ENCODE measurements around the gene EDC3. TPM values are rescaled to one million over a fixed set of nuclear protein-coding genes. Genes with fewer than 3 reads are reported as not detected.

EDC3 gene, protein sequence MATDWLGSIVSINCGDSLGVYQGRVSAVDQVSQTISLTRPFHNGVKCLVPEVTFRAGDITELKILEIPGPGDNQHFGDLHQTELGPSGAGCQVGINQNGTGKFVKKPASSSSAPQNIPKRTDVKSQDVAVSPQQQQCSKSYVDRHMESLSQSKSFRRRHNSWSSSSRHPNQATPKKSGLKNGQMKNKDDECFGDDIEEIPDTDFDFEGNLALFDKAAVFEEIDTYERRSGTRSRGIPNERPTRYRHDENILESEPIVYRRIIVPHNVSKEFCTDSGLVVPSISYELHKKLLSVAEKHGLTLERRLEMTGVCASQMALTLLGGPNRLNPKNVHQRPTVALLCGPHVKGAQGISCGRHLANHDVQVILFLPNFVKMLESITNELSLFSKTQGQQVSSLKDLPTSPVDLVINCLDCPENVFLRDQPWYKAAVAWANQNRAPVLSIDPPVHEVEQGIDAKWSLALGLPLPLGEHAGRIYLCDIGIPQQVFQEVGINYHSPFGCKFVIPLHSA
- total RNA-seq (2012; rRNA removed): 16.7 and 16.8 TPM in 2 replicates
- 36.7 and 38.0 TPM in 2 replicates for polyA plus RNA-seq (2012; rRNA removed)
- 16.6 and 19.1 TPM in 2 replicates for polyA plus RNA-seq (2012; cell fraction: cytosol; rRNA removed)
- polyA plus RNA-seq (2012; cell fraction: nucleus; rRNA removed; ENCODE audit: low replicate concordance): 58.0 and 58.3 TPM in 2 replicates
- percentile 75 among the genes with signal in this experiment for Bru-seq, nascent RNA
- BruChase-seq, experiment 1, labeled RNA remaining after a 6-hour chase: percentile 77 among the genes with signal in this experiment
- percentile 76 among the genes with signal in this experiment for BruChase-seq, experiment 2, labeled RNA remaining after a 2-hour chase
- long read RNA-seq, transcript EDC3-201 (7 exons, 3,763 nt): major isoform, 9 of 36 reads
- long read RNA-seq, partial matches to known transcripts: 8 of 36 reads
- long read RNA-seq, other reads (novel, unspliced or antisense): 15 of 36 reads

DNA sequence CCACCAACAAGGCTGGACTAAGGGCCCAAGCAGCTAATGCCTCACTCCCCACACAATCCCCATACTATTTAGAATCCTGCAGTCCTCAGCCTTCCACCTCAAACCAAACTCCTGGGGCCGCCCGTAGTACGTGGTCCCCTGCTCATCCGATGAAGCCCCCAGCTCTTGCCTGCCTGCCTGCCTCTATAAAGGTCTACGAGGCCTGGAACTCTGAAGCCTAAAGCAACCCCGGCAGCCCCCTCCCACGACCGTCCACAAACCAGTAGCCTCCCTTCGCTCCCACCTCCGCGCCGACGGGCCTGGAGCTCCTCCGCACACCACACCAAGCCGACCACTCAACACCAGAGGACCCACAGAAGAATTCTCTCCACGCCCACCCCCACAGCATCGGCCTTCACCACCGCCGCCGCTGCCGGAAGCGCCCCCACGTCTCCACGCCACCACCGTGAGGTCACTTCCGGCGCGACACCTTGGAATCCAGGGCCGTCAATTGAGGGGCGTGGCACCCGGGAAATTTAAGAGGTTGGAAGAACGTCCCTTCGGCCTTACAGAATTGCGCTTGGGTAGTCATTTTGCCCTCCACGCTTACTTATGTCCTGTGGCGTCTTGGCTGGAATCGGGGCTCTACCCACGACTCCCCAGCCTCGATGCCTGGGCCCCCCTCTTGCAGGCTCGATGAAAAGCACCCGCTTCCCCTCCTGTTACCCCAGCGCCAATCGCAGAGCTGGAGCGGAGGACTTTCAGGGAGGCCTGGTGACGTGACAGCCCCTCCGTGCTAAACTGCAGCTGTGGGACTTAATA is at the start of gene EDC3:
TSS of gene EDC3 (minus strand) at position 428 of the 801 bp plus-strand sequence. CDS start 20,900 bp downstream, outside the sequence.
- in situ Hi-C loops (cut with MboI; ENCODE audit: low sequenced_read_pairs) (no loop called here), dilution Hi-C loops (cut with HindIII; ENCODE audit: low sequenced_read_pairs, unreplicated experiment) (no loop called here), intact Hi-C loops (cut with micrococcal nuclease) (loop anchor here (10.0 kb wide), 1 partner anchor 59 kb away; no protein-coding TSS in a partner anchor)
- WGBS, 2 experiments (ENCODE audit: extremely low coverage in 2 of 2, insufficient read length in 1 of 2): 0% methylated on average over 18 of the region's 46 CpGs; no CpG with 5 or more reads in 1 of the 2 experiments
- Histone ChIP-seq H2AK5ac (ENCODE audit: low read depth, low read length) (peak within 1 kb of the TSS; percentile 90), H3K18ac (ENCODE audit: low read depth, low read length) (peak within 1 kb of the TSS; percentile 38; the same call in 1 of the 2 replicates), H3K56ac (ENCODE audit: extremely low read depth, insufficient read depth, low read length) (peak within 1 kb of the TSS; percentile 86), H2BK15ac (ENCODE audit: low read depth, low read length) (no peak within 1 kb of the TSS), H3K4ac (ENCODE audit: low read depth, low read length) (peak within 1 kb of the TSS; percentile 92), H3K9me1 (ENCODE audit: insufficient read depth, low read length) (0 out of 2 replicates have a peak, but pooled peaks cover 4% of the 10 kb centered on the region), H3K79me1 (ENCODE audit: low read depth in 1 of 2, low read length in 2 of 2) (peaks cover 17 to 46% of the 10 kb centered on the region in 2 experiments), H4K91ac (ENCODE audit: insufficient read depth, low read depth, low read length) (peak within 1 kb of the TSS; percentile 91), H3K4me2 (ENCODE audit: low read depth, low read length) (peak within 1 kb of the TSS; percentile 97), H4K8ac (ENCODE audit: low read depth in 2 of 2, low read length in 2 of 2) (peak within 1 kb of the TSS; percentile 98 to 100), H3K4me1 (ENCODE audit: control insufficient read depth, insufficient read depth, low read length) (peaks cover 2% of the 10 kb centered on the region), H3K23ac (ENCODE audit: low read depth, low read length) (peak within 1 kb of the TSS; percentile 13; the same call in 1 of the 2 replicates), H3K27ac (ENCODE audit: insufficient read depth, low read length) (peak within 1 kb of the TSS; percentile 89), H2AK9ac (replicated peaks; ENCODE audit: low read depth, low read length, poor library complexity) (peak within 1 kb of the TSS; percentile 98), H3K4me3 (ENCODE audit: insufficient read depth, low read depth, low read length) (peak within 1 kb of the TSS; percentile 85), H2BK5ac (ENCODE audit: low read depth, low read length, poor library complexity, severe bottlenecking) (peak within 1 kb of the TSS; percentile 67), H3K9ac (ENCODE audit: low read depth, low read length) (peak within 1 kb of the TSS; percentile 92), H3K14ac (replicated peaks; ENCODE audit: low read depth, low read length) (peak within 1 kb of the TSS; percentile 94), H2BK120ac (ENCODE audit: low read depth, low read length) (peak within 1 kb of the TSS; percentile 62), H3K27me3 (ENCODE audit: control insufficient read depth, insufficient read depth, low read length) (no peaks in the 10 kb centered on the region), H3K9me3 (ENCODE audit: control insufficient read depth, insufficient read depth, low read length) (no peaks in the 10 kb centered on the region), H2BK20ac (ENCODE audit: low read depth, low read length) (no peak within 1 kb of the TSS), H4K20me1 (ENCODE audit: insufficient read depth, low read length) (0 out of 2 replicates have a peak, but pooled peaks cover 5% of the 10 kb centered on the region), H4K5ac (ENCODE audit: low read depth, low read length) (peak within 1 kb of the TSS; percentile 82), H3K36me3 (ENCODE audit: control insufficient read depth, insufficient read depth, low read length) (peaks cover under 1% of the 10 kb centered on the region; the same call in 1 of the 2 replicates), H2AFZ (replicated peaks; ENCODE audit: low read length, poor library complexity) (peak within 1 kb of the TSS; percentile 98)
- DNase-seq (peak; percentile 77), ATAC-seq (ENCODE audit: low read depth) (peak; percentile 97)
- ChIA-PET POLR2A (ENCODE audit: unreplicated experiment) (no interaction called here), CTCF (no interaction called here)
- no TSS peak for BruUV-seq (replicated peaks)
- TF ChIP-seq, protein P1, sequence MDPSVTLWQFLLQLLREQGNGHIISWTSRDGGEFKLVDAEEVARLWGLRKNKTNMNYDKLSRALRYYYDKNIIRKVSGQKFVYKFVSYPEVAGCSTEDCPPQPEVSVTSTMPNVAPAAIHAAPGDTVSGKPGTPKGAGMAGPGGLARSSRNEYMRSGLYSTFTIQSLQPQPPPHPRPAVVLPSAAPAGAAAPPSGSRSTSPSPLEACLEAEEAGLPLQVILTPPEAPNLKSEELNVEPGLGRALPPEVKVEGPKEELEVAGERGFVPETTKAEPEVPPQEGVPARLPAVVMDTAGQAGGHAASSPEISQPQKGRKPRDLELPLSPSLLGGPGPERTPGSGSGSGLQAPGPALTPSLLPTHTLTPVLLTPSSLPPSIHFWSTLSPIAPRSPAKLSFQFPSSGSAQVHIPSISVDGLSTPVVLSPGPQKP (IDR thresholded peaks at IDR 0.05; ENCODE audit: borderline replicate concordance, low read depth, low read length): peak; percentile 48; the same call in 1 of the 2 replicates
- TF ChIP-seq RFX5 (IDR thresholded peaks at IDR 0.05; ENCODE audit: low read depth, low read length): no peak
- TF ChIP-seq BHLHE40 (IDR thresholded peaks at IDR 0.05; ENCODE audit: low read depth, low read length): no peak
- peak; percentile 97 for TF ChIP-seq MAZ (IDR thresholded peaks at IDR 0.05; ENCODE audit: borderline replicate concordance, low read depth, low read length)
- TF ChIP-seq CEBPB (IDR thresholded peaks at IDR 0.05; ENCODE audit: low read depth, low read length): no peak
- peak; percentile 70; the same call in 1 of the 2 replicates for TF ChIP-seq POLR2A (IDR thresholded peaks at IDR 0.05; ENCODE audit: low read depth, low read length)
- peak; percentile 87; the same call in 1 of the 2 replicates for TF ChIP-seq MXI1 (IDR thresholded peaks at IDR 0.05; ENCODE audit: borderline replicate concordance, low read depth, low read length)
- TF ChIP-seq, protein P2, sequence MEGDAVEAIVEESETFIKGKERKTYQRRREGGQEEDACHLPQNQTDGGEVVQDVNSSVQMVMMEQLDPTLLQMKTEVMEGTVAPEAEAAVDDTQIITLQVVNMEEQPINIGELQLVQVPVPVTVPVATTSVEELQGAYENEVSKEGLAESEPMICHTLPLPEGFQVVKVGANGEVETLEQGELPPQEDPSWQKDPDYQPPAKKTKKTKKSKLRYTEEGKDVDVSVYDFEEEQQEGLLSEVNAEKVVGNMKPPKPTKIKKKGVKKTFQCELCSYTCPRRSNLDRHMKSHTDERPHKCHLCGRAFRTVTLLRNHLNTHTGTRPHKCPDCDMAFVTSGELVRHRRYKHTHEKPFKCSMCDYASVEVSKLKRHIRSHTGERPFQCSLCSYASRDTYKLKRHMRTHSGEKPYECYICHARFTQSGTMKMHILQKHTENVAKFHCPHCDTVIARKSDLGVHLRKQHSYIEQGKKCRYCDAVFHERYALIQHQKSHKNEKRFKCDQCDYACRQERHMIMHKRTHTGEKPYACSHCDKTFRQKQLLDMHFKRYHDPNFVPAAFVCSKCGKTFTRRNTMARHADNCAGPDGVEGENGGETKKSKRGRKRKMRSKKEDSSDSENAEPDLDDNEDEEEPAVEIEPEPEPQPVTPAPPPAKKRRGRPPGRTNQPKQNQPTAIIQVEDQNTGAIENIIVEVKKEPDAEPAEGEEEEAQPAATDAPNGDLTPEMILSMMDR (conservative IDR thresholded peaks at IDR 0.05; ENCODE audit: low read depth, low read length): no peak
- TF ChIP-seq CHD1 (IDR thresholded peaks at IDR 0.05; ENCODE audit: low read depth, low read length): no peak
- TF ChIP-seq RAD21 (IDR thresholded peaks at IDR 0.05; ENCODE audit: low read length): no peak

All from IMR-90 (cell line).